22Rv1 (cell line): Measurements from ENCODE around the gene SYNJ2.

ENCODE experiments used
- ZFX ChIP-seq: fragments of 450-650 bp; IDR thresholded peaks from 2 replicates; pipeline ENCODE4 v1.6.1; 2017; ENCODE audit warnings: antibody characterized with exemption, borderline replicate concordance
- TF ChIP-seq, protein P1 (sequence below): fragments of 450-650 bp; IDR thresholded peaks from 2 replicates; pipeline ENCODE4 v1.5.1; 2017; ENCODE audit warnings: mild to moderate bottlenecking

DNA sequence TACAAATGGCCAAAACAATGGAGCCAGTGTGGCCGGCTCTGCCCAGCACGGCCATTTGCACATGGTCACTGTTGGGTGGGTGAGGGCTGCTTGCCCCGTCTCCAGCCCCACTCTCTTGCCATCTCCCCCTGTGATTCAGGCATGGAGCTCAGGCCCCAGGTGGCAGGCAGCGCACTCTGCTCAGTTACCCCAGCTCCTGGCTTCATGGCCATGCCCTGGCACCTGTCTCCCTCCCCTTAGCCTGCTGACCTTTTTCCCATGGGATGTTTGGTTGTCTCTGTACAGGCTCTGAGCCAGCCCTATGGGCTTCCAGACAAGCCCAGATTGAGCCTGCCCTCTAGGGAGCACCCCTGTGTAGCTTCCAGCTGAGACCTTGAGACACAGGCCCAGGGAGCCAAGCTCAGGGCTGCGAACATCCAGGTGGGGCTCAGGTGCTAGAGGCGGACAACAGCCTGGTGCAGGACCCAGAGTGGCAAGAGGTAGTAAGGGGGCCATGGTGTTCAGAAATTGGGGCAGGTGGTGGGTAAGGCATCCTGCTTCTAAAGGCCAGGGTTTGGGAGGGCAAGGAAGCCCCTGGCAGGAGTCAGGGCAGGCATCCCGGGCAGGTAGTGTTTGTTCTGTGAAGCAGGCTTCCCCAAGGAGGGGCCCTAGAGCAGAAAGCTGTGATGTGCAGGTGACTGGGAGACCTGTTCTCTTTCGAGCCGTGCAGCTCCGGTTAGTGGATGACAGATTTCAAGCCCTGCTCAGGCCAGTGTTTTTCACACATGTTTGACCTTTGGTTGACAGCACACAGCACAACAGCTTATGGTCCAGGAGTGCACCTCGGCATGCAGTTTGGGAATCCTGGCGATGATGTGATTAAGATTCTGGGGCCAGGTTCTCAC lies 17.7 kb downstream of the SYNJ2 start:
- TF ChIP-seq, protein P1, sequence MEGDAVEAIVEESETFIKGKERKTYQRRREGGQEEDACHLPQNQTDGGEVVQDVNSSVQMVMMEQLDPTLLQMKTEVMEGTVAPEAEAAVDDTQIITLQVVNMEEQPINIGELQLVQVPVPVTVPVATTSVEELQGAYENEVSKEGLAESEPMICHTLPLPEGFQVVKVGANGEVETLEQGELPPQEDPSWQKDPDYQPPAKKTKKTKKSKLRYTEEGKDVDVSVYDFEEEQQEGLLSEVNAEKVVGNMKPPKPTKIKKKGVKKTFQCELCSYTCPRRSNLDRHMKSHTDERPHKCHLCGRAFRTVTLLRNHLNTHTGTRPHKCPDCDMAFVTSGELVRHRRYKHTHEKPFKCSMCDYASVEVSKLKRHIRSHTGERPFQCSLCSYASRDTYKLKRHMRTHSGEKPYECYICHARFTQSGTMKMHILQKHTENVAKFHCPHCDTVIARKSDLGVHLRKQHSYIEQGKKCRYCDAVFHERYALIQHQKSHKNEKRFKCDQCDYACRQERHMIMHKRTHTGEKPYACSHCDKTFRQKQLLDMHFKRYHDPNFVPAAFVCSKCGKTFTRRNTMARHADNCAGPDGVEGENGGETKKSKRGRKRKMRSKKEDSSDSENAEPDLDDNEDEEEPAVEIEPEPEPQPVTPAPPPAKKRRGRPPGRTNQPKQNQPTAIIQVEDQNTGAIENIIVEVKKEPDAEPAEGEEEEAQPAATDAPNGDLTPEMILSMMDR = no peak
- no peak for TF ChIP-seq ZFX
